Mesodermal cell (in vitro differentiated cells): ENCODE results near the gene MON2.
"Not testable (repeated sequence)": the region's sequence is repeated elsewhere in the genome, so short reads cannot be mapped to it uniquely, and the experiment has no call there.

ENCODE experiments used
- H3K27ac ChIP-seq: 2 replicates; pipeline ENCODE4 v1.7.0; 2013; ENCODE audit warnings: mild to moderate bottlenecking, low read depth, low read length, moderate library complexity; ENCODE audit not compliant: severe bottlenecking
- H3K36me3 ChIP-seq: 2 replicates; pipeline ENCODE4 v1.7.1; 2013; ENCODE audit warnings: mild to moderate bottlenecking, low read length, moderate library complexity; ENCODE audit not compliant: control insufficient read depth, insufficient read depth
- H3K4me1 ChIP-seq: one replicate; pipeline ENCODE4 v1.7.1; 2013; ENCODE audit warnings: mild to moderate bottlenecking, low read length; ENCODE audit not compliant: insufficient read depth, control insufficient read depth, poor library complexity, severe bottlenecking
- H3K4me3 ChIP-seq: 2 replicates; pipeline ENCODE4 v1.7.0; 2013; ENCODE audit warnings: low read length, control low read depth, mild to moderate bottlenecking; ENCODE audit not compliant: insufficient read depth, poor library complexity, severe bottlenecking; ENCODE audit errors: extremely low read depth
- H3K9me3 ChIP-seq: 2 replicates; pipeline ENCODE4 v1.7.1; 2013; ENCODE audit warnings: mild to moderate bottlenecking, low read length, moderate library complexity; ENCODE audit not compliant: control insufficient read depth
- WGBS, 2 experiments: methylation state at CpG; one replicate each; pipeline ENCODE4 v1.1.5; 2013; ENCODE audit warnings: missing lambda C conversion rate in 2 of 2; ENCODE audit not compliant: insufficient coverage in 2 of 2; 5-methylcytosine and 5-hydroxymethylcytosine counted together

Gene MON2

GRCh38 chr12:62455429-62455828, 11.2 kb upstream of the MON2 start:
- not testable (repeated sequence) for H3K27ac ChIP-seq, H3K4me3 ChIP-seq, H3K4me1 ChIP-seq, H3K36me3 ChIP-seq, H3K9me3 ChIP-seq
- 83% methylated on average over 1 of the region's 2 CpGs; no CpG with 5 or more reads in 1 of the 2 experiments for WGBS, 2 experiments

- Histone ChIP-seq H3K36me3 (no peaks in the 10 kb centered on the region), H3K4me1 (no peaks in the 10 kb centered on the region), H3K9me3 (peaks cover 6% of the 10 kb centered on the region), H3K4me3 (no peak overlapping the region), H3K27ac (no peak overlapping the region)
- 100% methylated on average over 2 of the region's 3 CpGs; no CpG with 5 or more reads in 1 of the 2 experiments for WGBS, 2 experiments
These were observed 8.0 kb upstream of the MON2 start for GRCh38 chr12:62458626-62459025.

GRCh38 chr12:62459976-62460375, 6.7 kb upstream of the MON2 start:
- no peak overlapping the region for H3K4me3 ChIP-seq
- H3K4me1 ChIP-seq, result no peaks in the 10 kb centered on the region
- peaks cover 13% of the 10 kb centered on the region for H3K9me3 ChIP-seq
- H3K27ac ChIP-seq, result no peak overlapping the region
- no peaks in the 10 kb centered on the region for H3K36me3 ChIP-seq

- not testable (repeated sequence) for H3K4me1 ChIP-seq, H3K4me3 ChIP-seq, H3K27ac ChIP-seq, H3K36me3 ChIP-seq
- 88 to 96% methylated on average over 9 to 26 of the region's 32 CpGs for WGBS, 2 experiments
- H3K9me3 ChIP-seq, result peaks cover 13% of the 10 kb centered on the region
These were observed 5.3 kb upstream of the MON2 start for GRCh38 chr12:62461171-62461837.

- H3K9me3 ChIP-seq, result peaks cover 13% of the 10 kb centered on the region
- not testable (repeated sequence) for H3K36me3 ChIP-seq, H3K4me1 ChIP-seq, H3K4me3 ChIP-seq, H3K27ac ChIP-seq
- 87 to 93% methylated on average over 3 of the region's 7 CpGs for WGBS, 2 experiments
These were observed 3.4 kb upstream of the MON2 start for GRCh38 chr12:62463252-62463651.

GRCh38 chr12:62466018-62466593, 520 bp upstream of the MON2 start:
- Histone ChIP-seq H3K4me3 (peak overlapping the region; percentile 93), H3K9me3 (peaks cover 8% of the 10 kb centered on the region), H3K4me1 (no peaks in the 10 kb centered on the region), H3K27ac (peak overlapping the region; percentile 84), H3K36me3 (peaks cover 7% of the 10 kb centered on the region)
- WGBS, 2 experiments, result 11 to 18% methylated on average over 8 to 11 of the region's 16 CpGs

GRCh38 chr12:62468397-62468796, 1.8 kb downstream of the MON2 start:
- Histone ChIP-seq H3K27ac (no peak overlapping the region), H3K4me3 (no peak overlapping the region), H3K9me3 (peaks cover 8% of the 10 kb centered on the region), H3K4me1 (no peaks in the 10 kb centered on the region), H3K36me3 (peaks cover 15% of the 10 kb centered on the region)
- no CpG with 5 or more reads among the region's 2 CpGs for WGBS, 2 experiments

- 80 to 88% methylated on average over 1 to 7 of the region's 8 CpGs for WGBS, 2 experiments
These were observed 2.3 kb downstream of the MON2 start for GRCh38 chr12:62468935-62469334.

GRCh38 chr12:62469704-62470103, 3.1 kb downstream of the MON2 start:
- 100% methylated on average over 1 to 2 of the region's 2 CpGs for WGBS, 2 experiments
- peaks cover 2% of the 10 kb centered on the region for H3K9me3 ChIP-seq
- no peak overlapping the region for H3K4me3 ChIP-seq

More at GRCh38 chr12:62468935-62469334, 2.3 kb downstream of the MON2 start:
- Histone ChIP-seq H3K36me3 (peaks cover 15% of the 10 kb centered on the region), H3K4me3 (no peak overlapping the region), H3K9me3 (peaks cover 4% of the 10 kb centered on the region), H3K27ac (no peak overlapping the region), H3K4me1 (no peaks in the 10 kb centered on the region)

GRCh38 chr12:62471734-62472133, 5.1 kb downstream of the MON2 start:
- no peak overlapping the region for H3K27ac ChIP-seq
- H3K4me3 ChIP-seq, result no peak overlapping the region
- no peaks in the 10 kb centered on the region for H3K9me3 ChIP-seq
- whole genome bisulfite sequencing, 2 experiments, result 84 to 89% methylated on average over 4 of the region's 4 CpGs
- peaks cover 16% of the 10 kb centered on the region for H3K36me3 ChIP-seq
- no peaks in the 10 kb centered on the region for H3K4me1 ChIP-seq

More at GRCh38 chr12:62469704-62470103, 3.1 kb downstream of the MON2 start:
- no peaks in the 10 kb centered on the region for H3K4me1 ChIP-seq
- no peak overlapping the region for H3K27ac ChIP-seq
- peaks cover 15% of the 10 kb centered on the region for H3K36me3 ChIP-seq

- Histone ChIP-seq H3K4me3 (no peak overlapping the region), H3K36me3 (peaks cover 22% of the 10 kb centered on the region), H3K27ac (no peak overlapping the region), H3K4me1 (no peaks in the 10 kb centered on the region), H3K9me3 (no peaks in the 10 kb centered on the region)
- WGBS, 2 experiments, result 50% methylated on average over 1 of the region's 3 CpGs; no CpG with 5 or more reads in 1 of the 2 experiments
These were observed 5.8 kb downstream of the MON2 start for GRCh38 chr12:62472472-62472871.
